Skin of body (tissue), 2 donors: ENCODE measurements around the gene UNC79. TPM values are rescaled to one million over a fixed set of nuclear protein-coding genes. Genes with fewer than 3 reads are reported as not detected.
"Not testable (repeated sequence)": the region's sequence is repeated elsewhere in the genome, so short reads cannot be mapped to it uniquely, and the experiment has no call there.

Source experiments
- DNase-seq: peaks from one replicate; lab custom pipeline; 2025; lab: John Stamatoyannopoulos, UW
- total RNA-seq: library from RNA; depleted of rRNA; stranded (reverse); fragments of >200 nt; gene quantifications from one replicate; pipeline ENCODE4 v1.2.3, GENCODE V29; 2014

UNC79 gene
- total RNA-seq: 0.39 TPM

DNA sequence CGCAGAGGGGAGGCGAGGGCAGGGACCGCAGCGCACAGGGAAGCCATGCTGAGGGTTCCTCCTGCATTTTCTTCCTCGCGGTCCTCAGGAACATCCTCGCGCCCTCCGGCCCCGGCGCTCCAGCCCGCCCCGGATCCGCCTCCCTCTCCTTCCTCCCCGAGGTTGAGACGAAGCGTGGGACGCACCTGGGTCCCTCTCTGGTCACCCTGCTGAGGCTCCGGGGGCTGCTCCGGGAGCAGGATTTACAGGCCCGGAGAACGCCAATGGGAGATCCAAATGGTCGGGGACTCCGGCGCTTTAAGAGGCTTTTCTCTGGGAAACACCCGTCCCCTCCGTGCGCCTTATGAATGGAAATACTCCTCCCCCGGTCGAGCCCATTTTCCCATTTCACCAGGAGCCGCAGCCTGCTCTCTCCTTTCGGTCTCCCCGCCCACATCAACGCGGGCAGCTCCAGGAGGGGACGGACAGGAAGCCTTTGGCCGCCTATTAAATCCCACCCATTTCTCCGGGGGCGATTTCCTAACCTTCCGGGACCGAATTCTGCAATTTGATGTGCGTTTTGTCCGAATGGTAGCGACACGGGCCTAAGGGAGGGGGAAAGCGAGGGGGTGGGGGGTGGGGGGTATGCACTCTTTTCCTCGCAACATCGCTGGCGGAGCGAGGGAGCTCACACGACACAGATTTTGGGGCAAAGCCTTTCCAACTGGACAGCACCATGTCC is at the start of gene UNC79:
TSS of gene UNC79 (plus strand) at position 625 of the 721 bp plus-strand sequence. CDS start at position 716, 91 bp downstream.
- no peak for DNase-seq

DNA sequence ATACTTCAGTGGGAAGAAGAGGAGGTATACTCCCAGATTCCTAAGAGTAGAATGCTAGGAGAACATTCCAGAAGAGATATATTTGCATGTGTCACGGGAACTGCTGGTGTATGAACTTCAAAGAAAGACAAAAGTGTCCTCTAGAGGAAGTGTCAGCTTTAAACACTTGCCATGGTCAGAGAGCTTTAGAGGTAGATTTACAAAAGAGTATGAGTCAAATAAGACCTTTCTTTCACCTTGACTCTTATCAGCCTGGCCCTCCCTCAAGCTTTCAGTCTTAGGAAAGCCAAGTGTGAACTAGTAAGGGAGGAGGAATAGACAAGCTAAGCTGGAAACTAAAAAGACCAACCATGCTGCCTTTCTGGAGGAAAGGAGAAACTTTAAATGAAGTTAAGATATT is 49.1 kb upstream of the UNC79 start:
- DNase-seq: no peak

DNA sequence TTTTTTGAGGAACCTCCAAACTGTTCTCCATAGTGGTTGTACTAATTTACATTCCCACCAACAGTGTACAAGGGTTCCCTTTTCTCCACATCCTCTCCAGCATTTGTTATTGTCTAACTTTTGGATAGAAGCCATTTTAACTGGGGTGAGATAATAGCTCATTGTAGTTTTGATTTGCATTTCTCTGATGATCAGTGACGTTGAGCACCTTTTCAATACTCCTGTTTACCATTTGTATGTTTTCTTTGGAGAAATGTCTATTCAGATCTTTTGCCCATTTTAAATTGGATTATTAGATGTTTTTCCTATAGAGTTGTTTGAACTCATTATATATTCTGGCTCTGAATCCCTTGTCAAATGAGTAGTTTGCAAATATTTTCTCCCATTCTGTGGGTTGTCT is 46.5 kb upstream of the UNC79 start:
- not testable (repeated sequence) for DNase-seq

DNA sequence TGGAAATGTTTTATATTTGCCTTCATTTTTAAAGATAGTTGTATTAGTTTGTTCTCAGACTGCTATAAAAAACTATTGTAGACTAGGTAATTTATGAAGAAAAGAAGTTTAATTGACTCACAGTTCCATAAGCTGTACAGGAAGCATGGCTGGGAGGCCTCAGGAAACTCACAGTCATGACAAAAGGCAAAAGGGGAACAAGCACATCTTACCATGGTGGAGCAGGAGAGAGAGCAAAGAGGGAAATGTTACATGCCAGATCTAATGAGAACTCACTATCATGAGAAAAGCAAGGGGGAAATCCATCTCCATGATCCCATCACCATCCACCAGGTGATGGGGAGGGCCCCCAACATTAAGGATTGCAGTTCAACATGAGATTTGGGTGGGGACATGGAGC is 35.5 kb upstream of the UNC79 start:
- no peak for DNase-seq

DNA sequence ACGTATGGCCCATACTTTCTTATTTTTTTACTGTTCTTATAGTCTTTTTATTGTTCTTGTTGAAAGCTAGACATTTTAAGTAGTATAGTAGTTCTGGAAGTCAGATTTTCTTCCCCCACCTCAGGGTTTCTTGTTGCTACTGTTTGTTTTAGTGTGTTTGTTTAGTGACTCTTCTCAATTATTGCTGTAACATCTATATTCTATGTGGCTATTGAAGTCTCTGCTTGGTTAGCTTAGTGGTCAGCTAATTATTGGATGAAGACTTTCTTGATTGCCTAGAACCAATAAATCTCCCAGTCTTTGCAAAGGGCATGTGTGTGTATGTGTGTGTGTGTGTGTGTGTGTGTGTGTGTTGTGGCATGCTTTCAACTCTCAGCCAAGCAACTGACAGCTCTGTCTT is 34.3 kb upstream of the UNC79 start:
- no peak for DNase-seq

DNA sequence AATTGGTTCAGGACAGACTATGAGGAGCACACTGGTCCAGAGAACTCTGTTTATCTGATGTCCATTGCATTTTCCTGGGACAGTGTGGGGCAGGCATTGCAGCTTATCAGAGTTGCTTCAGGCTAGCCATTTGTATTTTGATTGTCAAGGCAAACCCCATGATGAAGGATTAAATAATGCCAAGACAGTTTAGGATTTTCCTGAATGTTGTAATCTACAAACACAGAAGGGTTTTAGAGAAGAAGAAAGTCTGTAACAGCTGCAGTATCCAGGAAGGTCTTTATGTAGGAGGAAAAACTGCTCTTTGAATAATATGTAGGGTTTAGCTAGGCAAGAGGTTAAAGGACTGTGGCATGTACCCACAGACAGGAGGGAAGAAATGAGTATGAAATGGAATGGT is 32.2 kb upstream of the UNC79 start:
- DNase-seq: no peak

DNA sequence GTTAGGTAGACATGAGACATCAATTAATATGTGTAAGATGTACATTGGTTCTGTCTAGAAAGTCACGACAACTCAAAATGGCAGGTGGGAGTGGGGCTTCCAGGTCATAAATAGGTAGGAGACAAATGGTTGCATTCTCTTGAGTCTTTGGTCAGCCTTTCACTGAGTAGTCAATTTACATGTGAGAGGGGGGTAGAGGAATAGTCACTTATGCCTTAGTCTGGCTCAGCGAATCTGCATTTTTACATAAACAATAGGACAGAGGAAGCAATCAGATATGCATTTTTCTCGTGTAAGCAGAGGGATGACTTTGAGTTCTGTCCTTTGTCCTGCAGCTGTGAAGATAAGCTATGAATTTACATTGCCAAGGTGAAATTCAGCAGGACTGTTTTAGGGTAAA is 27.8 kb upstream of the UNC79 start:
- DNase-seq: no peak

DNA sequence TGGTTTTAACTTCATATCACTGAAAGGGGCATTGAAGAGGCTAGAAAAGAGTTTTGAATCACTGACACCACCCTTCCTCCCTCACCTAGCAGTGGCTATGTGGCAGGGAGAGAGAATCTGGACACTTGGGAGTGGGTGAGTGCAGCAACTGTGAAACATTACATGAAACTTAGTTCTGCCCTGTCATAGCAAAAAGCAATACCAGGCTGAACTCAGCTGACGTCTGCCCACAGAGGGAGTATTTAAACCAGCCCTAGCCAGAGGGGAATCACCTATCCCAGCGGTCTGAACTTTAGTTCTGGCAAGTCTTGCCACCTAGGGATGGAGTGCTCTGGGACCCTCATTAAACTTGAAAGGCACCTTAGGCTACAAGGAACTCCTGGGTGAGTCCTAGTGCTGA is 20.7 kb upstream of the UNC79 start:
- DNase-seq: no peak

DNA sequence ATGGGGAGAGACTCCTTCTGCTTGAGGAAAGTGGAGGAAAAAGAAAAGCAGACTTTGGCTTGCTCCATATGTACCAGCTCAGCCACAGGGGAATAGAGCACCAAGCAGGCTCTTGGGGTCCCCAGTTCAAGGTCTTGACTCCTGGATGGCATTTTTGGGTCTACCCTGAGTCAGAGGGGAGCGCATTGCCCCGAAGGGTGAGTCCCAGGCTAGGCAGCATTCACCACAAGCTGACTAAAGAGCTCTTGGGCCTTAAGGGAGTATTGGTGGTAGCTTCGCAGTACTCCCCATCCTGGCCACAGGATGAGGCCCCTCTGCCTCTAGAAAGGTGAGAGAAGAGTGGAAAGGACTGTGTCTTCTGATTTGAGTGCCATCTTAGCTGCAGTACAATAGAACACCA is 19.8 kb upstream of the UNC79 start:
- no peak for DNase-seq

DNA sequence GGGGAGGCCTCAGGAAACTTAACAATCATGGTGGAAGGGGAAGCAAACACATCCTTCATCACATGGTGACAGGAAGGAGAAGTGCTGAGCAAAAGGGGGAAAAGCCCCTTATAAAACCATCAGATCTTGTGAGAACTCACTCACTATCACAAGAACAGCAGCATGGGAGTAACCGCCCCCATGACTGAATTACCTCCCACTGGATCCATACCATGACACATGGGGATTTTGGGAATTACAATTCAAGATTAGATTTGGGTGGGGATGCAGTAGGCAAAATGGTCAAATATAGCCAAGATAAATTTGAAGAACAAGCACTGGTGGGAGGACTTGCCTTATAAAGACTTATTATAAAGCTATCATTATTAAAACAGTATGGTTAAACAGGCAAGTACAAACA is 5.6 kb upstream of the UNC79 start:
- not testable (repeated sequence) for DNase-seq

DNA sequence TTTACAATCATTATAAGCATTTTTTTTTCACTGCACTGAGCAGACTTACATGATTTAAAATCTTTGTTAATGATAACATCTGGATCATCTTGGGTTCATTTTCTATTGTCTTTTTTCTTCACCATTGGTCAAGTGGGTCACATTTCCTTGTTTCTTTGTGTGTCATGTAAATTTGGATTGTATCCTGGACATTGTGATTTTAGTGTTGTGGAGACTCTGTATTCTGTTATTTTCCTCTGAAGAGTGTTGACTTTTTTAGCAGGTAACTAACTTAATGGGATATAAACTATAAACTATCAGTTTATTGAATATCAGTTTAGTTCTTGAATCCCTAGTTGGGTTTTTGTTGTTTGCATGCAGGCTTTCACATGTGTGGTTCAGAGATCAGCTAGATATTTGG is 4.0 kb upstream of the UNC79 start:
- no peak for DNase-seq

DNA sequence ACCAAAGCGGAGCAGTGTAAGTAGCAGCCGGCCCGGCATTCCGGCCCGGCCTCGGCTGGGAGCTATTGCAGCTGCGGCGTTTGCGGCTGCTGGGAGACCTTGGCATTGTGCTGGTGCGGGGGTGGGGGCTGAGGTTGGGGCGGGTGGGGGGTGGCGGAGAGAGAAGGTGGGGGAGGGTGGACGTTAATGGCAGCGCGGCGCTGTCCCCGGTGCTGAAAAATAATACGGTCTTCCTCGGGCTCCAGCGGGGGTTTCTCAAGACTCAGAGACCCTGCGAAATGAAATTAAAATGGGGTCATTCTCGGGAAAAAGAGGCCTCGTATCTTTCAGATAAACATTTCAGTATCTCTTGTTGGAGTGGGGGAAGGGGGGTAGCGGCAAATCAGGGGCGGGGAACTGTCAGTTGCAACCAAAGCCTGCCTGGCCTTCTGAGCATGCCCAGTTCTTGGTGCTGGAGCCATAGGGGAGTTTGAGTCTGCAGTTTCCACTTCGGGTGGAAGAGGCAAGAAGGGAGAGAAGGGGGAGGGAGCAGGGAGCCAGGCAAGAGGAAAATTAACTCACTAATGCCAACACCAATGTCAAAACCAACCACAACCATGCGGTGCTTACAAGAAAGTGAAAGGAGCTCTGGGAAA is 414 bp downstream of the UNC79 start:
- DNase-seq: no peak

DNA sequence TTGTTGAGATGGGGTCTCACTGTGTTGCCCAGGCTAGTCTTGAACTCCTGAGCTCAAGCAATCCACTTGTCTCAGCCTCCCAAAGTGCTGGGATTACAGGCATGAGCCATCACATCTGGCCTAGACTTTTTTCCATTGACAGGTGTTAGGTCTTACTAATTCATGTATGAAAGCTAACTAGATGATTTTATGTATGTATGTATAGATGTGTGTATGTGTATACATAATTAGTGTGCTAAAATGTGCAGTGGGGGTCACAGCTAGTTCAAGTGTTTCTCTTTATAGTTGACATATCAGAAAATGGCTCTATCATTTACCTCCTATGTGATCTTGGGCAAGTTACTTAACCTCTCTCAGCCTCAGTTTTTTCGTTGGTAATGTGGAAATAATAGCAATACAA is 23.5 kb downstream of the UNC79 start:
- DNase-seq: no peak

DNA sequence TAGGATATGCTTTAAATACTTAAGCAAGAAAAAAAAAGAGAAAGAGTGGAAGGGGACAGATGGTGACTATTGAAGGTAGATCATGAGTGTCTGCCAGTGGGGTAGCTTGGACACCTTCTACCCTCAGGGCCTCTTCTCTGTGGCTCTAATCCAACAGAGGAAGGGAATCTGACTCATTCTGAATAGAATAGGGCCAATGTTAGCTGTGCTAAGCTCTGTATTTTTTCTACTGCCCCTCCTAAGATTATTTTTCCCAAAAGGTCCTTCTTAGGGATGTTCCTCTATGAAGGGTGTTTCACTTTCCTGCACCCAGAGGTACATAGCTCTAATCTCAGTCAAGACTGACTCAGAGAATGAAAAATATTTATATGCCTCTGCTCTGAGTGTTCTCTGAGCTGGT is 25.6 kb downstream of the UNC79 start:
- no peak for DNase-seq

DNA sequence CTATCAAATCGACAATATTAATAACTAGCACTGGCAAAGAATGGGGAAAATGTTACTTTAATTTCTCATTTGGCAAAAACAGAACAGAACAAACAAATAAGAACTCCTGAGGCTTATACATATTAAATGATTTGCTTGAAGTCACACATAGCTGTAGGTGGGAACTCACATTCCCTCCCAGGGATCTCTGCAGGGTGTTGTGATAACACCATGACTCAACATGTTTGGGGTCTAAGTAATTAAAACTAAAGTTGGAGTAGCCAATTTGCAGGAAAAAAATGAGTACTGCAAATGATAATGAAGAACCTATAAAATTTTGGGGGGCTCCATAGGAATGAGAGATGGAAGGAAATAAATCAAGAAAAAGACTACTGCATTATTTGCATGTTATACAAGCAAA is 27.5 kb downstream of the UNC79 start:
- no peak for DNase-seq

DNA sequence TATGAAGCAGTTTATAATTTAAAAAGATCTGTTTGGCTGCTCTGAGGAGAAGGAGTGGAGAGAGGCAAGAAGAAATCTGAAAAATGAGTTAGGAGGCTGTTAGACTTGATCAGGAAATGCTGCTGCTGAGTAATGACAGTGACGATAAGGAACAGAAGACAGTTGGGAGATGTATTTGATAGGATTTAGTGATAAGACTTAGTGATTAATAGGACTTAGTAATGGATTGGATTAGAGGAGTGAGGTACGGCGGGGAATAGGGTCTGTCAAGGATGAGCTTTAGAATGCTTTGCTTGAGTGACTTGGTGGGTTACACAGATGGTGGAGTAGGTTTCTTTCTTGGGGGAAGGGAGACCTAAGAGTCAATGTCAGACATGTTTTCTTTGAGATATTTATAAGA is 31.7 kb downstream of the UNC79 start:
- no peak for DNase-seq

DNA sequence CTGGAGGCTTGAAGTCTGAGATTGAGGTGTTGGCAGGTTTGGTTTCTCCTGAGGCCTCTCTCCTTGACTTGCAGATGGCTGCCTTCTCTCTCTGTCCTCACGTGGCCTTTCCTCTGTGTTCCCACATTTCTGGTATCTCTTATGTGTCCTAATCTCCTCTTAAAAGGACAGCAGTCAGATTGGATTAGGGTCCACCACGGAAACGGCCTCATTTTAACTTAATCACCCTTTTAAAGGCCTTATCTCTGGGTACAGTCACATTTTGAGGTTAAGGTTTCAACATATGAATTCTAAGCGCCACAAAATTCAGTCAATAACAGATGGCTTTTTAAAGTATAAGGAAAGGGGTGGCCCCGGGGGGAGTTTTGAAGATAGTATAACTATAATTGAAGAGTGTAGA is 33.5 kb downstream of the UNC79 start:
- no peak for DNase-seq

DNA sequence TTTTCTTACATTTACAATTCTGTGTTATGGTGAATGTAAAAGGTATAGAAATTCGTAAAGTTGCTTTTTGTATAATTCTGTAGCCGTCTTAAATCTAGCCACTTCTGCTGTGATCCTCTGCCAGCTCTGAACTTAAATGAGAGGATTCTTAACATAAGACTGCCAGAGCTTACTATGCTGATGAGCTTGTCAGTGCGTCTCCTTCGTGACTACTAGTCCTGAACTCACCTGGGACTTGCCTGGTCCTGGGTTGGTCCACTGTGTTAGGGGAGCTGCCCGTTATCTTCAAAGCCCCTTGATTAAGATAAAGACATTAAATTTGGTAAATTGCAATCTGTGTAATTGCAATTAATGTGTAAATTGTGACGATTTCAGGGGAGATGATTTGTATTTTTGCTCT is 44.7 kb downstream of the UNC79 start:
- no peak for DNase-seq

DNA sequence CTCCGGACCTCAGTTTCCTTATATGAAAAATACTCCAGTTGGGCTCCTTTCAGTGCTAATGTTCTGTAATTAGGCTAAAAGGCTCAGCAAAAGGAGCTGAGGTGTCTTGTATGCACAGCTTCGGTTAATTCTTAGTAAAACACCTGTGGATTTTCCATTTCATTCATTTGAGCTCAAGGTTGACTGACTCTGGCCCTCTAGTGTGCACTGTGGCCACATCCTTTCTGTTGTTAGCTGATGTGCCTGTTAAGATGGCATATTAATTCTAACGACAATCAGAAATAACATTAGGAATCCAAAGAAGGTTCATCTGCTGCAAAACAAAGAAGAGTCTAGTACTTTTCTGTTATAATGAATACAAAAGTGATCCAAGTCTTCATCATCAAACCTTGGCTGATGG is 45.6 kb downstream of the UNC79 start:
- no peak for DNase-seq

DNA sequence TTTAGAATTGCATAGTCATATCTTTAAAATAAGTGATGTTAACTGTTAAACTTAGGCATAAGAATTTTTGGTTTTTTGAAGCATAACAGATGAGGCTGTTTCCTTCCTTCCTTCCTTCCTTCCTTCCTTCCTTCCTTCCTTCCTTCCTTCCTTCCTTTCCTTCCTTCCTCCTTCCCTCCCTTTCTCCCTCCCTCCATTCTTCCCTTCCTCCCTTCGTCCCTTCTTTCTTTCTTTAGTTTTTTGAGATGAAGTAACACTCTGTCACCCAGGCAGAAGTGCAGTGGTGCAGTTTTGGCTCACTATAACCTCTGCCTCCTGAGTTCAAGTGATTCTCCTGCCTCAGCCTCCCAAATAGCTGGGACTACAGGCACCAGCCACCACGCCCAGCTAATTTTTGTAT is 48.3 kb downstream of the UNC79 start:
- DNase-seq: not testable (repeated sequence)

DNA sequence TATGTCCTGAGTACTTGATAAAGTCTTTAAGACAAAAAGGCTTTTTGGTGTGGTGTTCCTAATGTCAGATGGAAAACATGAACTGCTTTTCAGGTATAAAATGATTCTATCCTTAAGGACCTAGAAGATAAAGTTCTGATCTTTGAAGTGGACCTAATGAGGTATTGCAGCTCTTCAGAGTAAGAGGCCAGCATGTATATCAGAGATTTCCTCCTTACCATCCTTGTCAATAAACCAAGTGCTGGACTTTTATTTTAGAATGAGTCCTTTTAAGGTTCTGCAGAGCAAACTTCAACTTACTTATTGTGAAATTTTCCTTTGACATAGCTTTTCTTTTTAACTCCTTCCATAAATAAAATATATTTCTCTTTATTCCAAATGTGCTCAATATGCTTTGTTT is 50.1 kb downstream of the UNC79 start:
- no peak for DNase-seq

DNA sequence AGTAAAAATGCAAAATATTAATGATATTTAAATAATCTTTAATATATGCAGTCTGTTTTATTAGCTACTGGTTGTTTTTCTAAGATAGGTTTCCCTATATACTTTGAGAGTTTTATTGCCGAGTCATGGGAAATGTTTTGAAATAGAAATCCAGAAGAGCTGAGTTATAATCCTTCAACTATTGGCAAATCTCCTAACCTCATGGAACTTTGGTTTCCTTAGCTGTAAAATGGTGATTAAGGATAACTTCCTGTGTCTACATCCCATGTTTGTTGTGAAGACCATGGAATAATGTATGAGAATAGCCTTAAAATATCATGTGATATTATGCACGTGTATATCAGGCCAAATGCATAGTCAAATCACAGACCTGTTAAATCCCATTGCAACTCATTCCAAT is 51.0 kb downstream of the UNC79 start:
- no peak for DNase-seq

DNA sequence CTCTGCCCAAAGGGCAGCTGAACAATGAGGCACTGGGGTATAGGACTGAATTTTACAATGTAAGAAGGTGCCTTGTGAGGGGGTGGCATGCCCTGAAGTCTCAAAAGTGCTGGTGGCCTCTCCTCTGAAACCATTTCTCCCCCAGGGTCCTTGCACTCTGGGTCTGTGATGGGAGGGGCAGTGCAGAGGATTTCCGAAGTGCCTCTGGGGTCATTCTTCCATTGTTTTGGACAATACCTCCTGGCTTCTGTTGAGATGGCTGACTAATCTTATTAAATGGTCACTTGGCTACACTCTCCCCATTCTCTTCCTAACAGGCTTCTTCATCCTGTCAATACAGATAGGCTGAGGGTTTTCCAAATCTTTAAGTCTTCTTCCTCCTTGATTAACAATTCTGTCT is 59.3 kb downstream of the UNC79 start:
- no peak for DNase-seq

DNA sequence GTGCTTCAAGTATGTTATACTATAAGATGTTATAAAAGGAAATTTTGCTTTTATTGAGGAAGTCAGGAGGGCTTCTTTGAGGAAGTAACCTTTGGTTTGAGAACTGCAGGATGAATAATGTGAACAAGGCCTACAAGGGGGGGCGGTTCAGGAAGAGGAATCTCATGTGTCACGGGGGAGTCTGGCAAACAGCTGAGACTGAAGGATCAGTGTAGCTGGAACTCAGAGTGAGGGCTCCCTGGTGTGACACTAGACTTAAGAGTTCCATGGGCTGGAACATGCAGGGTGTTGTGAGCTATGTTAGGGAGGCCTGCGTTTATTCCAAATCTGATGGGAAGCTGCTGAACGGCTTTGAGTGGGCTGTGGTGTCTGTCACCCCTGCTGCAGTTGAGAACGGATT is 62.3 kb downstream of the UNC79 start:
- no peak for DNase-seq
